Measurements from ENCODE around the gene TMEM191B. TPM values are rescaled to one million over a fixed set of nuclear protein-coding genes. Genes with fewer than 3 reads are reported as not detected.
A peak's percentile ranks its signal among the peaks of the same experiment; 100 is the strongest.
"Not testable (repeated sequence)": the region's sequence is repeated elsewhere in the genome, so short reads cannot be mapped to it uniquely, and the experiment has no call there.

TMEM191B gene
- total RNA-seq (2014; rRNA removed; shearing (Covaris generic)), result 0.10 and 0.51 TPM in 2 replicates
- polyA plus RNA-seq (2015; cell fraction: cytosol; rRNA removed), result 0.21 and 0.23 TPM in 2 replicates
- polyA plus RNA-seq (2015; cell fraction: nucleus; rRNA removed), result 1.7 and 2.2 TPM in 2 replicates

GRCh38 chr22:18527752-18528596 is at the start of gene TMEM191B:
Gene TMEM191B, plus strand, starts transcription at chr22:18527802. Its CDS starts 179 bp downstream, at chr22:18527981.
- DNase-seq (ENCODE audit: low read depth), result not testable (repeated sequence)

GRCh38 chr22:18496227-18496626 is 31.4 kb upstream of the TMEM191B start:
- DNase-seq (ENCODE audit: low read depth), result not testable (repeated sequence)

- not testable (repeated sequence) for DNase-seq (ENCODE audit: low read depth)
Observed at GRCh38 chr22:18511327-18511726, 16.3 kb upstream of the TMEM191B start.

- not testable (repeated sequence) for DNase-seq (ENCODE audit: low read depth)
Observed at GRCh38 chr22:18512378-18512777, 15.2 kb upstream of the TMEM191B start.

- DNase-seq (ENCODE audit: low read depth), result not testable (repeated sequence)
Observed at GRCh38 chr22:18513454-18513853, 14.1 kb upstream of the TMEM191B start.

GRCh38 chr22:18518061-18518460 is 9.5 kb upstream of the TMEM191B start, which contains the start of gene GGTLC3:
Gene GGTLC3, minus strand, starts transcription at chr22:18518161. Its CDS starts 264 bp downstream, at chr22:18517897.
- not testable (repeated sequence) for DNase-seq (ENCODE audit: low read depth)

GRCh38 chr22:18522762-18523161 is 4.8 kb upstream of the TMEM191B start:
- not testable (repeated sequence) for DNase-seq (ENCODE audit: low read depth)

GRCh38 chr22:18523328-18523727 is 4.3 kb upstream of the TMEM191B start:
- not testable (repeated sequence) for DNase-seq (ENCODE audit: low read depth)

- peak; percentile 66 for DNase-seq (ENCODE audit: low read depth)
Observed at GRCh38 chr22:18528597-18529415, 1.2 kb downstream of the TMEM191B start.

- not testable (repeated sequence) for DNase-seq (ENCODE audit: low read depth)
Observed at GRCh38 chr22:18529416-18530145, 2.0 kb downstream of the TMEM191B start.

- DNase-seq (ENCODE audit: low read depth), result not testable (repeated sequence)
Observed at GRCh38 chr22:18533633-18534032, 6.0 kb downstream of the TMEM191B start.

GRCh38 chr22:18534315-18534714 is 6.7 kb downstream of the TMEM191B start:
- not testable (repeated sequence) for DNase-seq (ENCODE audit: low read depth)

- DNase-seq (ENCODE audit: low read depth), result not testable (repeated sequence)
Observed at GRCh38 chr22:18539994-18540393, 12.4 kb downstream of the TMEM191B start.

GRCh38 chr22:18543400-18543799 is 15.8 kb downstream of the TMEM191B start:
- DNase-seq (ENCODE audit: low read depth), result not testable (repeated sequence)

- not testable (repeated sequence) for DNase-seq (ENCODE audit: low read depth)
Observed at GRCh38 chr22:18544615-18545014, 17.0 kb downstream of the TMEM191B start.

GRCh38 chr22:18549458-18550179 is 22.0 kb downstream of the TMEM191B start:
- not testable (repeated sequence) for DNase-seq (ENCODE audit: low read depth)

- not testable (repeated sequence) for DNase-seq (ENCODE audit: low read depth)
Observed at GRCh38 chr22:18551046-18551445, 23.4 kb downstream of the TMEM191B start.

GRCh38 chr22:18552839-18553597 is 25.4 kb downstream of the TMEM191B start:
- not testable (repeated sequence) for DNase-seq (ENCODE audit: low read depth)
